NCI-H2107 treated with DMSO at 0.1 percent for 48 hours (cell line): ENCODE results near the gene ZC3H12C.
A peak's percentile ranks its signal among the peaks of the same experiment; 100 is the strongest.
"Not testable (repeated sequence)": the region's sequence is repeated elsewhere in the genome, so short reads cannot be mapped to it uniquely, and the experiment has no call there.

ENCODE experiments used
- DNase-seq: peaks from one replicate; lab custom pipeline; 2025; ENCODE audit not compliant: unreplicated experiment; lab: John Stamatoyannopoulos, UW

The ZC3H12C gene

GRCh38 chr11:110092515-110093406 is at the start of gene ZC3H12C:
Gene ZC3H12C, plus strand, starts transcription at chr11:110093392. Its CDS starts 20 bp downstream, at chr11:110093412.
- peak; percentile 72 for DNase-seq

GRCh38 chr11:110044226-110044968 is 48.8 kb upstream of the ZC3H12C start:
- DNase-seq, result no peak

DNA sequence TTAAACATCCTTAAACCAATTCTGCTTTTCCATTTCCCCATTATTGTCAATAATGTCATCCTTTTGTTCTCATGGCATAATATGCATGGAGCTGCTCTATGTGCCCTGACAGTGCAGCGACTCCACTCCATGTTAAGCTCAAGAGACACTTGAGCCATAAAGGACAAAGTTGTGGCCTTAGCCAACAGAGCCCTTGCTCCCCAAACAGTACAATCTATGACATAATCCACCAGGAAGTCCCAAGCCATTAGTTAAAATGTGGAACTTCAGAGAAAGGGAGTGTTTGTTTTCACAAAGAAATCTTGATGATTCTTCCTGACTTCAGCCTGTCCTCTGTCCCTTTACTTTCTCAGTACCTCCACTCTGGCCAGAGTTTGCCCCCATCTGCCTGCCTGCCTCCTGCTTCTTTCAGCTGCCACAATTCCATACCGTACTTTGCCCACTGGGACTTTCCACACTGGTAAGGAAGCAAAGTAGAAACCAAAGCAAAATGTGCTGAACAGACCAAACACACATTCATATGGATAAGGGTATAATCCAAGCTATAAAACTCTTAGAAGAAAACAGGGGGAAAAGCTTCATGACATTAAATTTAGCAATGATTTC is 46.3 kb upstream of the ZC3H12C start:
- no peak for DNase-seq

DNA sequence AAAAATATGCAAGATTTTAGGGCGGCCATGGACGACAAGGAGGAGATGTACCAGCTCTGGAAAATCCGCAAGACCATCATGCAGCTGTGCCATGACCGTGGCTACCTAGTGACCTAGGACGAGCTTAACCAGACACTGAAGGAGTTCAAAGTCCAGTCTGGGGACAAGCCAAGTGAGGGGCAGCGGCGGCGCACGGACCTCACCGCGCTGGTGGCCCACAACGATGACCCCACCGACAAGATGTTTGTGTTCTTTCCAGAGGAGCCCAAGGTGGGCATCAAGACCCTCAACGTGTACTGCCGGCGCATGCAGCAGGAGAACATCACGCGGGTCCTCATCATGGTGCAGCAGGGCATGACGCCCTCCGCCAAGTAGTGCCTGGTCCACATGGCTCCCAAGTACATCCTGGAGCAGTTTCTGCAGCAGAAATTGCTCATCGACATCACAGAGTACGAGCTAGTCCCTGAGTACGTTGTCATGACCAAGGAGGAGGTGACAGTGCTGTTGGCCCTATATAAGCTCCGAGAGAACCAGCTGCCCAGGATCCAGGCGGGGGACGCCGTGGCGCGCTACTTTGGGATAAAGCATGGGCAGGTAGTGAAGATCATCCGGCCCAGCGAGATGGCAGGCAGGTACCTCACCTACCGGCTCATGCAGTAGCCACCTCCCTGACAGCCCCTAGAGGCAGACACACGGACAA is 43.5 kb upstream of the ZC3H12C start:
- DNase-seq, result no peak

DNA sequence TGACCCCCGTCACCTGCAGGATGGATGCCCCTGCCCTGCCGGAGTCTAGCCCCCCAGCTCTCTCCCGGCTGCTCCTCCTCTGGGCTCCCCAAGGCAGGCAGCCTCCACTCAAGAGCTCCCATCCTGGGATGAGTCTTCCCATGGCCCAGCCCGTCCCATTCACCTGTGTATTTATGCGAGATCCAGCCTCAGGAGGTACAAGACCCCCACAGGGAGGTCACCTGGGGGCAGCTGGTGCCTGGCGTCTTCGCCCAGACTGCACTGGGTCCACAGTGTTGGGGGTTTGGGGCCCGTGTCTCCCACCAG is 43.0 kb upstream of the ZC3H12C start:
- DNase-seq, result no peak

GRCh38 chr11:110053848-110054414 is 39.3 kb upstream of the ZC3H12C start:
- no peak for DNase-seq

- no peak for DNase-seq
These were observed 36.2 kb upstream of the ZC3H12C start for GRCh38 chr11:110056956-110057355.

GRCh38 chr11:110059706-110060463 is 33.3 kb upstream of the ZC3H12C start:
- DNase-seq, result no peak

- DNase-seq, result no peak
These were observed 31.9 kb upstream of the ZC3H12C start for GRCh38 chr11:110061296-110061695.

GRCh38 chr11:110062247-110062646 is 30.9 kb upstream of the ZC3H12C start:
- no peak for DNase-seq

DNA sequence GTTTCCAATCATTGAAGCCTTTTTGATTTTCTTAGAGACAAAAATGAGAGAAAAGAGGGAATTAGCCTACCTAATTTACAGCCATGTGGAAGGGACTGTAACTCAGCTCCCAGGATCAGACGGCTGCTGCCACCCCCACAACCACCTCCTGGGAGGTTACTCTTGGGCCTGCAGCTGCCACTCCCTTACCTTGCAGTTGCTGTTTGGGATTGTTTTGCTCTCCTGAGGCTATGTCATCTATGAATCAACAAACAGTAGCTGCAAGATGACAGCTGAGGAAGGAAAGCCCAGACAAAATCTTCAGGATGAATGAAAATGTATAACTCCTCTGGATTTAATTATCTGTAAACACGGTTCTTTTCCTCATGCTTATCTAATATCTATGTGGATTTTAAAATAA is 28.0 kb upstream of the ZC3H12C start:
- DNase-seq, result no peak

- not testable (repeated sequence) for DNase-seq
These were observed 25.2 kb upstream of the ZC3H12C start for GRCh38 chr11:110068001-110068400.

DNA sequence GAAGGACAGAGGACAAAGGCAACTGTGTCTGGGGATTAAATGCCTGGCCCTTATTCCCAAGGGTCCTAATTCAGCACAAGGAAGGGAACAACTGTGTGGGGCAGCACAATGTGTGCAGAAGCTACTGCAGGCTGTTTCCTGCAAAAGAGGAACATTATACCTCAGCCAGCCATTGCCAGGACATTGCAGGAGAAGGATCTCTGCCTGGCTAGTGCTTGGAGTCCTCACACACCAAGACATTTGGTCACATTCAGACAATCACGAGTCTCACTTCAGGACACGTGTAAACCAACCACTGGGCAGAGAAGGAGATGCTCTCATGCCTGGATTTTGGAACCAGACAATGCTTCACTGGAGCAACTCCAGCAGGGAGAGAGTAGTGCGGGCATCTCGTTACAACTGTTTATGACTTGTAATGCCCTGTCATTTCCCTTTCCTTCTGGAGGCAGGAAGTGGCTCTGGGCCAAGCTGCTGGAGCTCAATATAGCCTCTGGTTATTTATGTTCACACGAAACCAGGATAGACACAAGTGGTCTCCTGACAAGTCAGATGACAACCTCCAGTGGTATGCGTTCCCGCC is 23.9 kb upstream of the ZC3H12C start:
- no peak for DNase-seq

GRCh38 chr11:110070176-110070575 is 23.0 kb upstream of the ZC3H12C start:
- no peak for DNase-seq

DNA sequence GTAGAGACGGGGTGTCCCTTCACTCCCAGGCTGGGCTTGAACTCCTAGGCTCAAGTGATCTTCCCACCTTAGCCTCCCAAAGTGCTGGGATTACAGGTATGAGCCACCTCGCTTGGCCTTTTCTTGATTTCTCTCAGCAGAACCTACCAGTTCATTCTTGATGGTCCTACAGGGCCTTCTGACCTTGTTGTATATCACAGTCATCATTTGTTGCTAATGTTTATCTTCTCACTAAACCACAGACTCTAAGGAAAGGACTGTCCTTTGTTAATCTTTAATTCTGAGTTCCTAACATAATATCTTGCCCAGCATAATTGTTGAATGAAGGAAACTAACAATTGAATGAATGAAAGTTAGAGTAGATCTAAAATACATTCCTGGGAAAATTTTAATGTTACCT is 22.0 kb upstream of the ZC3H12C start:
- DNase-seq, result no peak

GRCh38 chr11:110072930-110073329 is 20.3 kb upstream of the ZC3H12C start:
- no peak for DNase-seq

- no peak for DNase-seq
These were observed 18.7 kb upstream of the ZC3H12C start for GRCh38 chr11:110074499-110074898.

GRCh38 chr11:110075105-110075846 is 17.9 kb upstream of the ZC3H12C start:
- no peak for DNase-seq

DNA sequence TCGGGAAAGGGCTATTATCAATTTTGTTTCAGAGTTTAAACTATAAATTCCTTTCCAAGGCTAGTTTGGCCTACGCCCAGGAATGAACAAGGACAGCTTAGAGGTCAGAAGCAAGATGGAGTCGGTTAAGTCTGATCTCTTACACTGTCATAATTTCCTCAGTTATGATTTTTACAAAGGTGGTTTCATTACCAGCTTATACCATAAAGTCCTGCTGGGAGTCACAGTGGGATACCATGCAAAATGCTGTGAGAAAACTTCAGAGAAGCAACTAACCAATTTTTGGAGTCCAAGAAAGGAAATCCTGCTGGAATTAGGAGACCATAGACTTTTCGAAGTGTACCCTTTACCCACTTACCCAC is 17.4 kb upstream of the ZC3H12C start:
- no peak for DNase-seq
